Upper lobe of right lung (tissue), 1 donor: Measurements from ENCODE around the gene NUP37. TPM values are rescaled to one million over a fixed set of nuclear protein-coding genes. Genes with fewer than 3 reads are reported as not detected.
A peak's percentile ranks its signal among the peaks of the same experiment; 100 is the strongest.
"Not testable (repeated sequence)": the region's sequence is repeated elsewhere in the genome, so short reads cannot be mapped to it uniquely, and the experiment has no call there.

Experiments
- ATAC-seq: fragments of 200-7000 bp; cut with Tn5 transposase; one replicate; pipeline ENCODE4 v1.9.1; 2020; ENCODE audit warnings: mild to moderate bottlenecking, moderate library complexity
- DNase-seq: peaks from one replicate; pipeline ENCODE4 v3.0.0-alpha.2; 2020
- H3K27ac ChIP-seq: fragments of 200-600 bp; one replicate; pipeline ENCODE4 v1.8.0; 2022
- H3K27me3 ChIP-seq: fragments of 200-600 bp; one replicate; pipeline ENCODE4 v1.8.0; 2022; ENCODE audit warnings: mild to moderate bottlenecking
- H3K36me3 ChIP-seq: fragments of 200-600 bp; one replicate; pipeline ENCODE4 v1.8.0; 2022
- H3K4me1 ChIP-seq: fragments of 200-600 bp; one replicate; pipeline ENCODE4 v1.8.0; 2022
- H3K4me3 ChIP-seq: fragments of 200-600 bp; one replicate; pipeline ENCODE4 v1.8.0; 2022; ENCODE audit warnings: mild to moderate bottlenecking
- H3K9me3 ChIP-seq: fragments of 200-600 bp; one replicate; pipeline ENCODE4 v1.8.0; 2022
- intact Hi-C: fragments of 100-400 bp; cut with DNase I; formaldehyde crosslinking; loops from one replicate; pipeline ENCODE4 v1.11.0; 2022
- total RNA-seq: library from RNA; stranded (reverse); fragmentation: NEBNext Ultra II Directional; extraction: Animal tissue kit (Norgen Biotek cat#: 25700); gene quantifications from one replicate; pipeline ENCODE4 v1.2.1, GENCODE V29; 2021
- TF ChIP-seq, protein P1 (sequence below): fragments of 200-600 bp; IDR thresholded peaks from one replicate; pipeline ENCODE4 v1.8.0; 2022; ENCODE audit warnings: antibody characterized with exemption
- donor health status: DM: no; HTN: yes; CAD: no; lungs with severe emphysema.

The NUP37 gene
- total RNA-seq, 1 donor from 2014 or later: 17.6 TPM

DNA sequence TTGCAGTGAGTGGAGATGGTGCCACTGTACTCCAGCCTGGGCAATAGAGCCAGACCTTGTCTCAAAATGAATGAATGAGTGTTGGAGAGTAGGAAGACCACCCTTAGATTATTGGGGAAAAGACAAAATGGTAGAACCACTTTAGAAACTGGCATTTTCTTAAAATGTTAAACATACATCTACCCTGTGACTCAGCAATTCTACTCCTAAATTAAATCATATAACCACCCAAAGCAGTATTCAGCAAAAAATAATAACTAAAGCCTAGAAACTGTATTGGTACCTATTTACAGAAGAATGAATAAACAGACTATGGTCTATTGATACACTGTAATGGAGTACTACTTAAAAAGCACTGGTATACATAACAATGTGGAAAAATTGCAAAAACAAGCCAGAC lies 9.1 kb downstream of the NUP37 start:
- TF ChIP-seq, protein P1, sequence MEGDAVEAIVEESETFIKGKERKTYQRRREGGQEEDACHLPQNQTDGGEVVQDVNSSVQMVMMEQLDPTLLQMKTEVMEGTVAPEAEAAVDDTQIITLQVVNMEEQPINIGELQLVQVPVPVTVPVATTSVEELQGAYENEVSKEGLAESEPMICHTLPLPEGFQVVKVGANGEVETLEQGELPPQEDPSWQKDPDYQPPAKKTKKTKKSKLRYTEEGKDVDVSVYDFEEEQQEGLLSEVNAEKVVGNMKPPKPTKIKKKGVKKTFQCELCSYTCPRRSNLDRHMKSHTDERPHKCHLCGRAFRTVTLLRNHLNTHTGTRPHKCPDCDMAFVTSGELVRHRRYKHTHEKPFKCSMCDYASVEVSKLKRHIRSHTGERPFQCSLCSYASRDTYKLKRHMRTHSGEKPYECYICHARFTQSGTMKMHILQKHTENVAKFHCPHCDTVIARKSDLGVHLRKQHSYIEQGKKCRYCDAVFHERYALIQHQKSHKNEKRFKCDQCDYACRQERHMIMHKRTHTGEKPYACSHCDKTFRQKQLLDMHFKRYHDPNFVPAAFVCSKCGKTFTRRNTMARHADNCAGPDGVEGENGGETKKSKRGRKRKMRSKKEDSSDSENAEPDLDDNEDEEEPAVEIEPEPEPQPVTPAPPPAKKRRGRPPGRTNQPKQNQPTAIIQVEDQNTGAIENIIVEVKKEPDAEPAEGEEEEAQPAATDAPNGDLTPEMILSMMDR: no peak
- Histone ChIP-seq H3K36me3 (peaks cover 41% of the 10 kb centered on the region), H3K9me3 (no peaks in the 10 kb centered on the region), H3K27me3 (no peaks in the 10 kb centered on the region), H3K4me3 (no peak overlapping the region), H3K27ac (no peak overlapping the region), H3K4me1 (no peaks in the 10 kb centered on the region)
- DNase-seq: no peak
- ATAC-seq: no peak
- intact Hi-C loops: no loop called here

DNA sequence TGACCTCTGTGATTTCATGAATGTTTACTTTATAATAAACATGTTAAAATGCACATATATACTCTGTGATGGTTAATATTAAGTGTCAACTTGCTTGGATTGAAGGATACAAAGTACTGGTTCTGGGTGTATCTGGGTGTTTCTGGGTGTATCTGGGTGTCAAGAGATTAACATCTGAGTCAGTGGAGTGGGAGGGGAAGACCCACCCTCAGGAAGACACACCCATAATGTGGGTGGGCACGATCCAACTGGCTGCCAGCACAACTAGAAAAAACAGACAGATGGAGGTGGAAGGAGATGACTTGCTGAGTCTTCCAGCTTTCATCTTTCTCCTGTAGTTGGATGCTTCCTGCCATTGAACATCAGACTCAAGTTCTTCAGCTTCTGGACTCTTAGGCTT lies 11.9 kb downstream of the NUP37 start:
- no peaks in the 10 kb centered on the region for H3K9me3 ChIP-seq
- DNase-seq (no peak), ATAC-seq (no peak)
- intact Hi-C loops: no loop called here
- peaks cover 57% of the 10 kb centered on the region for H3K36me3 ChIP-seq
- H3K4me1 ChIP-seq: no peaks in the 10 kb centered on the region
- H3K4me3 ChIP-seq: no peak overlapping the region
- no peak overlapping the region for H3K27ac ChIP-seq
- TF ChIP-seq, protein P1: no peak
- H3K27me3 ChIP-seq: no peaks in the 10 kb centered on the region

DNA sequence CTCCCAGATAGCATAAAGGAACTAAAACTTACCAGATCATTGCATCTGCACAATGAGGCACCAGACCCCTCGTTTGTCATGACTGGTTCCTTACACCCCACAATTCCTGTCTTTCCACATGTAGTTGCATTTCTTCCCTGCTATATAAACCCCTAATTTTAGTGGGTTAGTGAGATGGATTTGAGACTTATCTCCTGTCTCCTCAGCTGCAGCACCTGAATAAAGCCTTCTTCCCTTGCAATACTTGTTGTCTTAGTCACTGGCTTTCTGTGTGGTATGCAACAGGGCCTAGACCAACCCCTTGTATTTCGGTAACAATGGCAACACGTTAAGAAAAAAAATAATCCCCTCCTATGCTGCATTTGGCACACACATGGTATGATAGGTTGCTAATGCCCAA lies 13.0 kb downstream of the NUP37 start:
- intact Hi-C loops: no loop called here
- H3K36me3 ChIP-seq: peaks cover 56% of the 10 kb centered on the region

DNA sequence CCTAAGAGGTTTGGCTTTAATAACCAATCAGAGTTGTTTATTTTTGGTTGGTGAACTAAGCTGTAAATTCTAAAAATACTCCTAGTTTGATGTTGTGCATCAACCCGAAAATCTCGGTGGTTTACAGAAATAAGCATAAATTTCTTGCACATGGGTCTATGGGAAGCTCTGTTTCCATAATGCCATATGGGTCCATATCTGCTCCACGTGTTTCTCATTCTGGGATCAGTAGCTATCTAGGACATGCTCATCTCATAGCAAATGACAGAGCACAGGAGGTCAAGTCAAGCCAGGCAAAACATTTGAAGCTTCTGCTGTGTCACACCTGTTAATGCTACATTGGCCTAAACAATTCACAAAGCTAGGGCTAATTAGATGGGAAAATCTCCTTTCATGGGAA lies 23.1 kb downstream of the NUP37 start:
- no peak overlapping the region for H3K27ac ChIP-seq
- peaks cover 4% of the 10 kb centered on the region for H3K4me1 ChIP-seq
- no peaks in the 10 kb centered on the region for H3K27me3 ChIP-seq
- no peak overlapping the region for H3K4me3 ChIP-seq
- ATAC-seq (no peak), DNase-seq (no peak)
- peaks cover 47% of the 10 kb centered on the region for H3K36me3 ChIP-seq
- intact Hi-C loops: no loop called here
- H3K9me3 ChIP-seq: no peaks in the 10 kb centered on the region
- TF ChIP-seq, protein P1: no peak

More for the DNA sequence above, 13.0 kb downstream of the NUP37 start:
- Histone ChIP-seq H3K4me1 (no peaks in the 10 kb centered on the region), H3K9me3 (no peaks in the 10 kb centered on the region), H3K27me3 (no peaks in the 10 kb centered on the region), H3K27ac (no peak overlapping the region), H3K4me3 (no peak overlapping the region)
- DNase-seq: no peak
- ATAC-seq: no peak
- TF ChIP-seq, protein P1: no peak

DNA sequence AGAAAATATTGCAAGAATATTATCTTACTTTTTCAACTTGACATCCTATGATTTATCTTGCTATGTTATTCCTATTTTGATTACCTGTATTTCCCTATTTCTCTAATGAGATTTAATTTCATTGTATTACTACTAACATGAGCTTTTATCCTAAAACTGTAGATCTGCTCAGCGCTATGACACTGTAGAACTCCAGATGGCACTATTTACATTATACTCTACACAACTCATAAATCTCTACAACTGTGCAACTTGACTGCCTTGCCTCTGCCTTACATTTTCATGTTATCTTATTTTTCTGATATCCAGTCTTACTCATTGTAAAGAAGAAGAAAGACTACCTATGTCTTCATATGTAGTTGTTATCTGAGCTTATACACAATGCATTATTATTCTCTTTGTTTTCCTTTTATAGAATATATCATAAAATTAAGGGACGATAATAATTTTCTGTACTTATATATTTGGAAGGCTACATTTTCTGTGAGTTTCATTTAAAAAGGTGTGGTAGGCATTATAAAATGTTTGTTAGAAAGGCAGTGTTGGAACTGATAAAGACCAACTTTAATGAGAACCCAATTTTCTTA lies 24.1 kb downstream of the NUP37 start:
- intact Hi-C loops: no loop called here
- TF ChIP-seq, protein P1: peak; percentile 35

DNA sequence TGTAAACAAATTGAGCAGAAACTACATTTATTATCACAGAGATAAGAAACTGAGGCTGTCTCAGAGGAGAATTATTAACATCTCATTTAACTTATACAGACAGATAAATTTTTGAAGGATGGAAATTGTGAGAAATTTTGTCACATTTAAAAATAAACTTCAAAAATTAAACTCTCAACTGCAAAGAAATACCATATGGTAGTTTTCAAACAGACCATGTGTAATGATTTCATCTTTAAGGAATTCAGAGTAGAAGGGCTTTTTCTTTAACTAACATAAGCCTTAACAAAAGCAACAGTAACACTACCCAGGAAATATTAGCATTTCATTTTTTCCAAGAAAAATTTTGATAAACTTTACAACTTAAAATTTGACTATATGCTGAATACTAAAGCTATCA lies 26.6 kb downstream of the NUP37 start:
- no peak overlapping the region for H3K27ac ChIP-seq
- H3K9me3 ChIP-seq: no peaks in the 10 kb centered on the region
- DNase-seq: no peak
- H3K4me1 ChIP-seq: peaks cover 4% of the 10 kb centered on the region
- TF ChIP-seq, protein P1: no peak
- H3K4me3 ChIP-seq: no peak overlapping the region
- no peak for ATAC-seq
- intact Hi-C loops: no loop called here
- H3K27me3 ChIP-seq: no peaks in the 10 kb centered on the region
- H3K36me3 ChIP-seq: peaks cover 24% of the 10 kb centered on the region

More for the DNA sequence above, 24.1 kb downstream of the NUP37 start:
- Histone ChIP-seq H3K27ac (no peak overlapping the region), H3K4me1 (peaks cover 4% of the 10 kb centered on the region), H3K36me3 (peaks cover 46% of the 10 kb centered on the region), H3K4me3 (no peak overlapping the region), H3K9me3 (no peaks in the 10 kb centered on the region), H3K27me3 (no peaks in the 10 kb centered on the region)
- DNase-seq (no peak), ATAC-seq (peak; percentile 47)

DNA sequence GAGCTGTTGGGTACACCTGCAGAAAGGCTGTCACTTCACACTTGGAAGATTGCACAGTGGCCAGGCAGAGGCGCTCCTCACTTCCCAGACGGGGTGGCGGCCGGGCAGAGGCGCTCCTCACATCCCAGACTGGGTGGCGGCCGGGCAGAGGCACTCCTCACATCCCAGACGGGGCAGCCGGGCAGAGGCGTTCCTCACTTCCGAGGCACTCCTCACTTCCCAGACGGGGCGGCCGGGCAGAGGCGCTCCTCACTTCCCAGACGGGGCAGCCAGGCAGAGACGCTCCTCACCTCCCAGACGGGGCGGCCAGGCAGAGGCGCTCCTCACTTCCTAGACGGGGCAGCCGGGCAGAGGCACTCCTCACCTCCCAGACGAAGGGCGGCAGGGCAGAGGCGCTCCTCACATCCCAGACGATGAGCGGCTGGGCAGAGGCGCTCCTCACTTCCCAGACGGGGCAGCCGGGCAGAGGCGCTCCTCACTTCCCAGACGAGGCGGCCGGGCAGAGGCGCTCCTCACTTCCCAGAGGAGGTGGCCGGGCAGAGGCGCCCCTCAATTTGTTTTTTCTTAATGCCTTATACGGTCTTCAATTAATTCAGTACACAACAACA lies 30.6 kb downstream of the NUP37 start:
- H3K27me3 ChIP-seq, H3K4me1 ChIP-seq, H3K4me3 ChIP-seq, ATAC-seq, H3K27ac ChIP-seq, DNase-seq, H3K9me3 ChIP-seq, intact Hi-C loops: not testable (repeated sequence)
- peaks cover 19% of the 10 kb centered on the region for H3K36me3 ChIP-seq
